D341Med (cell line): ENCODE results near the gene OCIAD2.
A peak's percentile ranks its signal among the peaks of the same experiment; 100 is the strongest.
"Not testable (repeated sequence)": the region's sequence is repeated elsewhere in the genome, so short reads cannot be mapped to it uniquely, and the experiment has no call there.

Experiments
- DNase-seq: peaks from one replicate; pipeline ENCODE4 v3.0.0; 2012; ENCODE audit warnings: low spot score

The OCIAD2 gene

DNA sequence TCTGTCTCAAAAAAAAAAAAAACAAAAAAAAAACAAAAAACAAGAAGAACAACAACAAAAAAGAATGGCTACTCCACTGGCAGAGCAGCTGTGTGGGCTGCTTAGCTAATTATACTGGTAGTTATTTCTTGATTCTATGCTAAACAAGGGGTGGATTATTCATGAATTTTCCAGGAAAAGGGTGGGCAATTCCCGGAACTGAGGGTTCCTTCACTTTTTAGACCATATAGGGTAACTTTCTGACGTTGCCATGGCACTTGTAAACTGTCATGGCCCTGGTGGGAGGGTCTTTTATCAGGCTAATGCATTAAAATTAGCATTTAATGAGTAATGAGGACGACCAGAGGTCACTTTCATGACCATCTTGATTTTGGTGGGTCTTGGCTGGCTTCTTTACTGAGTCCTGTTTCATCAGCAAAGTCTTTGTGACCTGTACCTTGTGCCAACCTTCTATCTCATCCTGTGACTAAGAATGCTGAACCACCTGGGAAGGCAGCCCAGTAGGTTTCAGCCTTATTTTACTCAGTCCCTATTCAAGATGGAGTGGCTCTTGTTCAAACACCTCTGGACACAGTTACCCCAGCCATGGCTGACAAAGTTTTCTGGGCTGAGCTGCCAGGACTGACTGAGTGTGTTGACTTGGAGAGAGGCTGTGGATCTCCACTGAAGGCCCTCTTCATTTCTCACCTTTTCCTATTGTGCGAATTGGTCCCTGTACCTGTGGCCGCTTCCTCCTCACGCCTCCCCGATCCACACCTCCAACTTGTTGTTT is 1.3 kb upstream of the OCIAD2 start:
- no peak for DNase-seq

DNA sequence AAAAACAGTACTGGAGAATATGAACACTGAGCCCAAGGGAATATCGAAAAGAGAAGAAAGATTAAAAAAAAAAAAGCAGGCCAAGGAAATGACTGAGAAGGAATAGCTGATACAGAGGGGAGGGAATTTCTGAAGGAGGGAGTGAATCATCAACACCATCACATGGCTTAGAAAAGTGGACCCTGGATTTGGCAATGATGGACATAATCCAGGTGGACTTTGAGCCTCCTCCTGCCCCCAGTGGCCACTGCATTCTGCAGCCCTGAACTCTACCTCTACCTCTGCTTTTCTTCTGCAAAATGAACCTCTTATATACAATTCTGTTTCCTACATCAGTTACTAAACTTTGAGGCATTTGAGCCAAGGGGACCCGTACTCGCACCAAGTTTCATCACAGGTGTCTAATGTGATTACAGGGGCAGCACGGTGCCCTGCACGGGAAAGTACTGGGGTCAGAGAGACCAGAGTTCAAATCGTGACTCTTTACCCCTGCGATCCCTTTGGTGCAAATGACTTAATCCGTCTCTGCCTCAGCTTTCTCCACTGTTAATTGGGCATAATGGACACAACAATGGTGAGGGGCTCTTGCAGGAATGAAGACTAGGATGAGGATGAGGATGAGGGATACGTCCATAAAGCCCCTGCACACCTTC is 1.1 kb downstream of the OCIAD2 start:
- DNase-seq, result no peak

GRCh38 chr4:48904541-48905142 is 1.9 kb downstream of the OCIAD2 start:
- no peak for DNase-seq

GRCh38 chr4:48904101-48904500 is 2.5 kb downstream of the OCIAD2 start:
- no peak for DNase-seq

DNA sequence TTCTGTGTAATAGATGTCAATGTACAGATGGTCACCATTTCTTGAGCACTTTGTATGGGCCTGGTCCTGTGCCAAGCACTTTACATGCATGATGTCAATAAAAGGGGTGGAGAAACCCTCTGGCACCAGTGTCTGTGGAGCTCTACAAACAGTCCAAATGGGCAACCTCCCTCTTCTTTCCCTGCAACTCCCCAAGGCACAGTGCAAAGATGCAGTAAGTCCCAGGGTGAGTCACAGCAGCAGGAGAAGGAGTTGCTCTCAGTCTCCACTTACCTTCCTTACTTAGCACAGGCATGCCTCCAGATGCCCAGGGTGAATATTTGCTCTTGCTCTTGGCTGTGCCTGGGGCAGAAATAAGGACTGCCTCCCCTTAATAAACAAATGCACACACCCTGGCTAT is 4.3 kb downstream of the OCIAD2 start:
- no peak for DNase-seq

DNA sequence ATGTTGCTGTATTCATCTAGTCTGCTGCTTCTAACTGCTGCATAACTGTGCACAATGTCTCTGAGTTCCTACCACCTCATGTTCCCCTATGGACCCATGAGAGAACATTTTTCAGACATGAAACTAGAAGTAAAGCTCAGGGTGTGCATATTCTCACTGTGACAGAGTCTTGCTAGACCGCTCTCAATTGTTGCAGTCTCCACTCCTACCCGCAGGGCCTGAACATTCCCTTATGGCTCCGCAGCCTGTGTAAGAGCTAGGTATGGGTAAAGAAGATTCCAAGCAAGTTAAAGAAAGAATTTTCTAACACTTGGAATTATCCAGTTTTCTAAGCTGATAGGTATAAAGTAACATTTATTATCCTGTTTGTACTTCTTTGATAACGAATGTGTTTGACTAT is 5.4 kb downstream of the OCIAD2 start:
- no peak for DNase-seq

DNA sequence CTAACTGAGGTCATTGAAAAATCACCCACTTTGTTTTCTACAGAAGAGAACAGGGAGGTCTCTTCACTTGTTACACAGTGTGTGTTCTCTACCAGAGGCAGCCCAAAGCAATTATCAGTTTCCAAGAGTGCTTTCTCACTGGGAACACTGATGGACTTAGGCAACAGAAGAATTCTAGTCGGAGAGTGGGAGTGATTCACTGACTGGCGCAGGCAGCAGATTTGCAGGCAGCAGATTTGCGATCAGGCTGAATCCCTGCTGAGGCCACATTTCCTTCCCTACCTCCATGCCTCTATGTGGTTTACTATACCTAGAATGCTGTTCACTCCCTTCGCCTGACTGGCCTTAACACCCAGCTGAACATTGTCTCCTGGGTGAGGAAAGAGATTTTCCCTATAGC is 6.6 kb downstream of the OCIAD2 start:
- no peak for DNase-seq

DNA sequence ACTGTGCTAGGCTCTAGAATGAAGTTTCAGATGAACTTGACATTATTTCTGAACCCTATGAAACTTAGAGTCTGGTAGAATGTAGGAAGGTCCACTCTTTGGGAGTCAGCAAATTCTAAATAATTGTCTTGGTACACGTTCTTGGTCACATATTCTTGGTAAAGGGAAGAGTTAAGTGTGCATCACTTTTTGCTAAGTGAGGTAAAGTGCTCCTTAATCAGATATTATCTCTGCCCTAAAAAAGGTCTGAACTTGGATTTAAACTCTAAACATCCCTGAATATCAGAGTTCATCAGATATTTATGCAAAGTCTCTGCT is 7.2 kb downstream of the OCIAD2 start:
- DNase-seq, result no peak

- DNase-seq, result no peak
These were observed 7.7 kb downstream of the OCIAD2 start for GRCh38 chr4:48898733-48899431.

DNA sequence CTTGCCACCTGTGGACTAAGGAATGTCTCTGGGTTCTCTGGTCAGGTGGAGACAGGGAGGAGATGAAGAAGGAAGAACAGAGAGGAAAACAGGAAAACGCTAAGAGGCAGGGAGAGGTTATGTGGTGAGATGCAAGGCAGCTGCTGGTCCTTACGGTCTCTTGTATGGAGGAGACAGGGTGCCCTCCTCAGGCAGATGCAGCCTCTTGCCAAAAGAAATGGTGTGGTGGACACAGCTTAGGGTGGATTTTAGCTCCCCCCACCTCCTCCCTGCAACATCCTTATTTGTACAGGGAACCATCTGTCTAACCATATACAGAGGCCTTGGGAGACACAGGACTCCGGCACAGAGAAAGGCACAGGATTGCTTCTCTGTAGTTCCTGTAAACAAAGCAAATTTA is 9.7 kb downstream of the OCIAD2 start:
- peak; percentile 60 for DNase-seq

DNA sequence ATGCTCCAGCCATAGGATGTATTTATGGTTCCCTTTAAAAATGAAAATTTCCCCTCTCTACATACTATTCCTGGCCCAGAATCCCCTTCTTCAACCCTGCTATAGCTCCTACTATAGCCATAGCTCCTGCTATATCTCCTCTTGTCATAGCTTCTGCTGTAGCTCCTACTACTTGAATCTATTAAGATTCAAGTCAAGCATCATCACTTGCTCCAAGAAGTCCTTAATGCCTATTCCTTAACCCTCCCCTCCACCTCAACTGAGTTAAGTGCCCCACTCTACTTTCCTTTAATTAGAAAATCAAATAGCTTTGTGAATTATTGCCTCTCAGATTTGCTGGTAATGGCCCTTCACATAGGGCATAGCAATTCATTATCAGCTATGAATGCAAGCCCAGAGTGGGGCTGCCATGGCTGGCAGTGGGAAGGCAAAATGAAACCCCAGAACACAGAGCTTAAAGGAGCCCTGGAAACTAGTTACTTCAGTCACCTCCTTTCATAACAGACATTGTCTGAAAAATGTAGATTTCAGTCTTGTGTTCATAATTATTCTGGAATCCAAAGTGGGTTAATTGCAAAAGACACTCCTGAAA is 15.4 kb downstream of the OCIAD2 start:
- no peak for DNase-seq

DNA sequence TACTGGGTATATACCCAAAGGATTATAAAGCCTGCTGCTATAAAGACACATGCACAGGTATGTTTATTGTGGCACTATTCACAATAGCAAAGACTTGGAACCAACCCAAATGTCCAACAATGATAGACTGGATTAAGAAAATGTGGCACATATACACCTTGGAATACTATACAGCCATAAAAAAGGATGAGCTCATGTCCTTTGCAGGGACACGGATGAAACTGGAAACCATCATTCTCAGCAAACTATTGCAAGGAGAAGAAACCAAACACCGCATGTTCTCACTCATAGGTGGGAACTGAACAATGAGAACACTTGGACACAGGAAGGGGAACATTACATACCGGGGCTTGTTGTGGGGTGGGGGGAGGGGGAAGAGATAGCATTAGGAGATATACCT is 16.8 kb downstream of the OCIAD2 start:
- DNase-seq, result not testable (repeated sequence)

DNA sequence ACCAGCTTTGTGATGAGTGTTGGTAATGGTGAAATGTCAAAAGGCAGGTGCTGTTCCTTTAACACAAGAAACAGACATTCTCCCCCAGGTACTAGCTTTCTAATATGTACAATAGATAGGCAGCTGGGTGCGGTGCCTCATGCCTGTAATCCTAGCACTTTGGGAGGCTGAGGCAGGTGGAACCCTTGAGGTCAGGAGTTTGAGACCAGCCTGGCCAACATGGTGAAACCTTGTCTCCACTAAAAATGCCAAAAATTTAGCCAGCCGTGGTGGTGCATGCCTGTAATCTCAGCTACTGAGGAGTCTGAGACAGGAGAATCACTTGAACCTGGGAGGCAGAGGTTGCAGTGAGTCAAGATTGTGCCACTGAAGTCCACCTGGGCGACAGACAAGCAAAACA is 24.9 kb downstream of the OCIAD2 start:
- DNase-seq, result not testable (repeated sequence)

DNA sequence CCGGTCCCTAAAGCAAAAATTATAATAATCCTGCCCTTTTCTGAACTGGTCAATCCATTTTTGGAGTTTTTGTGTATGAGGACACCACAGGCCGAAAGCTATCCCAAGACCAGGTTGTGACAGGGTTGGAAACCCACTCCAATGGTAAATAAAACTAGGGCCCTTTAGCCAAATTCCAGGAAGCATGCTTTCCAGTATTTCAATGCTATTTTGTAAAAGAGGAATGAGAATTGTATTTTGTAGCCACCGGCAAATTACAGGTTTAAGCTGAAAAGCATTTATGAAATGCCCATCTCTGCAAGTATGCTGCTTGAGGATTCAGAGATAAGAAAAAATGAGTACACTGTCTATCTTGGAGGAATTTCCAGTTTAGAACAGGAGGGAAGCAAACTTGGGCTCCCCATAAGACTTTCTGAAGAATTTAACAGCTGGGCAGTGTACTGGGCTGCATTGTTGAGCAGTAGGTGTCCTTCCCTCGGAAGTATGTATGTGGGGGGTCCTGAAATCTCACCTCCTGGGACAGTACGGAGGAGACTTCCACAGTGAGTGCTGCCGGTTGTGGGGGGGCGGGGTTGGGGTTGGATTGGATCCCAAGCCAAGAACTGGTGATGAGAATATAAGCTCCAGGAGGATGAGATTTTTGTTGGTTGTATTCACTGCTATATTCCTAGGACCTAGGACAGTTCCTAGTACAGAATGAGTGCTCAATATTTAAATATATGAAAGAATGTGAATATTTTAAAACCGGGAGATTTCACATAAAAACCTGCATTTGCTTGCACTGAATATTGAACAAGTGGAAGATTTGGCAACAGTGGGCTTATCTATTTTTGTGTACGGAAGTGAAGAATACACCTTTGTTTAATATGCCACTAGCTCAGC is 26.8 kb downstream of the OCIAD2 start:
- DNase-seq, result no peak

DNA sequence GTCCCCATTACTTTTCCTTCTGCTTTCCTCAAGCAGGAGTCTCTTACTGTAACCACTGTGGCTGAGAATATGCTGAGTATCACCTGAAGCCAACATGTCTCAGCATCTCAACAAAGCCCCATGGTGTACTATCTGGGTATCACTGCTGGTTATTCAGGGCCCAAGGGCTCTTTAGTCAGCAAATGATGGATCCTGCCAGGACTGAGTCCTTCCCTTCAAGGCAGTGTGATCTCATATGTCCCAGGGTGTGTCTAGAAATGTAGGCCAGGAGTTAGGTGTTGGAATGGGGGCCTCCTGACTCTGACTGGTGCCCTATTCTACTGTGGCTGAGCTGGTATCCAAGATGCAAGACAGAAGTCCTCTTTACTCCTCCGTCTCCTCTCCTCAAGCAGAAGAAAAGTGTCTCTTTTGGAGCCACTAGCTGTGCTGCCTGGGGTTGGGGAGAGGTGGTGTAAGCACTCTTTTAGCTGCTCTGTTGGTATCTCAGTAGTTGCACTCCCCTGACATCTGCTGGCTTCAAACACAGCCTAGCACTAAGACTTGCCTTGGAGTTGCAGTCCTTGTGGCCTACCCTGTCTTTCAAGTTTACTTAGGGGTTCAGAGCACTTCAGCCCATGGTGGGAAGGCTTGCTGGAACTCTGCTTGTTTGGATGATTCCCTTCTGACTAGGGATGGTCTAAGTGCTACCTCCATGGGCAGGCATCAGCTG is 28.6 kb downstream of the OCIAD2 start:
- no peak for DNase-seq

GRCh38 chr4:48864696-48865095 is 41.9 kb downstream of the OCIAD2 start:
- not testable (repeated sequence) for DNase-seq

DNA sequence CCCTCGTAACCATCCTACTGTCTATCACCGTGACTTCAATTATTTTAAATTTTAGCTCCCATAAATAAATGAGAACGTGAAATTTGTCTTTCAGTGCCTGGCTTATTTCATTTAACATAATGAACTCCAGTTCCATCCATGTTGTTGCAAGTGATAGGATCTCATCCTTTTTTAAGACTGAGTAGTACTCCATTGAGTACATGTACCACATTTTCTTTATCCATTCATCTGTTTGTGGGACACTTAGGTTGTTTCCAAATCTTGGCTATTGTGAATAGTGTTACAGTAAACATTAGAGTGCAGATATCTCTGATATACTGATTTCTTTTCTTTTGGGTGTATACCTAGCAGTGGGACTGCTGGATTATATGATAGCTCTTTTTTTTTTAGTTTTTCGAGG is 42.8 kb downstream of the OCIAD2 start:
- DNase-seq, result no peak

- no peak for DNase-seq
These were observed 43.9 kb downstream of the OCIAD2 start for GRCh38 chr4:48862661-48863060.

GRCh38 chr4:48862038-48862437 is 44.5 kb downstream of the OCIAD2 start:
- no peak for DNase-seq

- no peak for DNase-seq
These were observed 48.4 kb downstream of the OCIAD2 start for GRCh38 chr4:48858130-48858529.

- no peak for DNase-seq
These were observed 51.6 kb downstream of the OCIAD2 start for GRCh38 chr4:48854982-48855381.
